GM12878 (cell line): ENCODE results near the gene AP4E1.

Experiments
- ATF2 ChIP-seq: IDR thresholded peaks from 2 replicates; pipeline ENCODE4 v1.6.1; 2012; ENCODE audit warnings: low read length, inconsistent platforms
- FOS ChIP-seq: IDR thresholded peaks from 3 replicates; pipeline ENCODE4 v1.6.1; 2011; ENCODE audit warnings: borderline replicate concordance; ENCODE audit not compliant: insufficient read length; ENCODE audit errors: extremely low read depth
- POLR2AphosphoS5 ChIP-seq: IDR thresholded peaks from 2 replicates; pipeline ENCODE4 v1.6.1; 2011; ENCODE audit warnings: mild to moderate bottlenecking, low read length, inconsistent platforms
- SREBF2 ChIP-seq: IDR thresholded peaks from 2 replicates; pipeline ENCODE4 v1.6.1; 2012; ENCODE audit warnings: mild to moderate bottlenecking, low read length

GRCh38 chr15:50862553-50862952, 45.9 kb upstream of the AP4E1 start:
- TF ChIP-seq SREBF2 (no peak), FOS (no peak), POLR2AphosphoS5 (no peak), ATF2 (no peak)
